HG03039 (cell line): ENCODE measurements around the gene LPP.

ENCODE experiments used
- ATAC-seq: cut with Tn5 transposase; IDR thresholded peaks from one replicate; pipeline ENCODE4 v1.9.1; 2021; ENCODE audit warnings: mild to moderate bottlenecking, moderate library complexity; ENCODE audit not compliant: unreplicated experiment

The LPP gene

GRCh38 chr3:188244395-188244861 lies 90.5 kb downstream of the LPP start:
- no peak for ATAC-seq

GRCh38 chr3:188246905-188247304 lies 92.9 kb downstream of the LPP start:
- ATAC-seq, result no peak

GRCh38 chr3:188248036-188248561 lies 94.1 kb downstream of the LPP start:
- ATAC-seq, result no peak

- no peak for ATAC-seq
These were observed 99.3 kb downstream of the LPP start for GRCh38 chr3:188253123-188253793.

- ATAC-seq, result no peak
These were observed 100.0 kb downstream of the LPP start for GRCh38 chr3:188253800-188254452.

GRCh38 chr3:188254520-188255070 lies 100.6 kb downstream of the LPP start:
- no peak for ATAC-seq

GRCh38 chr3:188255190-188255589 lies 101.2 kb downstream of the LPP start:
- no peak for ATAC-seq

GRCh38 chr3:188256758-188257157 lies 102.8 kb downstream of the LPP start:
- no peak for ATAC-seq

GRCh38 chr3:188257384-188258026 lies 103.5 kb downstream of the LPP start:
- ATAC-seq, result no peak

GRCh38 chr3:188259191-188259590 lies 105.2 kb downstream of the LPP start:
- ATAC-seq, result no peak

GRCh38 chr3:188259596-188259995 lies 105.6 kb downstream of the LPP start:
- ATAC-seq, result no peak

- ATAC-seq, result no peak
These were observed 107.1 kb downstream of the LPP start for GRCh38 chr3:188261011-188261410.

GRCh38 chr3:188262488-188262887 lies 108.5 kb downstream of the LPP start:
- ATAC-seq, result no peak

GRCh38 chr3:188262913-188263683 lies 109.1 kb downstream of the LPP start:
- no peak for ATAC-seq

GRCh38 chr3:188264226-188265207 lies 110.6 kb downstream of the LPP start:
- no peak for ATAC-seq

GRCh38 chr3:188266562-188267274 lies 112.8 kb downstream of the LPP start:
- no peak for ATAC-seq

- no peak for ATAC-seq
These were observed 113.9 kb downstream of the LPP start for GRCh38 chr3:188267790-188268335.

GRCh38 chr3:188268336-188268735 lies 114.4 kb downstream of the LPP start:
- ATAC-seq, result no peak

- no peak for ATAC-seq
These were observed 115.1 kb downstream of the LPP start for GRCh38 chr3:188269040-188269439.
